ENCODE data around the gene C9orf57.
"Not testable (repeated sequence)": the region's sequence is repeated elsewhere in the genome, so short reads cannot be mapped to it uniquely, and the experiment has no call there.

The C9orf57 gene

GRCh38 chr9:72022841-72023240, 37.6 kb downstream of the C9orf57 start:
- no peak for DNase-seq

- no peak for DNase-seq
These were observed 47.1 kb downstream of the C9orf57 start for GRCh38 chr9:72013292-72013760.

- no peak for DNase-seq
These were observed 47.8 kb downstream of the C9orf57 start for GRCh38 chr9:72012646-72013045.

GRCh38 chr9:72007726-72008125, 52.7 kb downstream of the C9orf57 start:
- DNase-seq = not testable (repeated sequence)

GRCh38 chr9:72006501-72006900, 53.9 kb downstream of the C9orf57 start:
- no peak for DNase-seq

- no peak for DNase-seq
These were observed 55.0 kb downstream of the C9orf57 start for GRCh38 chr9:72005451-72005850.

Data from C1 segment of cervical spinal cord (tissue), 14 donors.